CD4-positive, alpha-beta T cell treated with Interleukin-4 for 4 hours (primary cell): ENCODE measurements around the gene MYRF.
A peak's percentile ranks its signal among the peaks of the same experiment; 100 is the strongest.

Experiments used
- DNase-seq: peaks from one replicate; pipeline ENCODE4 v3.0.0-alpha.2; 2020

The MYRF gene

DNA sequence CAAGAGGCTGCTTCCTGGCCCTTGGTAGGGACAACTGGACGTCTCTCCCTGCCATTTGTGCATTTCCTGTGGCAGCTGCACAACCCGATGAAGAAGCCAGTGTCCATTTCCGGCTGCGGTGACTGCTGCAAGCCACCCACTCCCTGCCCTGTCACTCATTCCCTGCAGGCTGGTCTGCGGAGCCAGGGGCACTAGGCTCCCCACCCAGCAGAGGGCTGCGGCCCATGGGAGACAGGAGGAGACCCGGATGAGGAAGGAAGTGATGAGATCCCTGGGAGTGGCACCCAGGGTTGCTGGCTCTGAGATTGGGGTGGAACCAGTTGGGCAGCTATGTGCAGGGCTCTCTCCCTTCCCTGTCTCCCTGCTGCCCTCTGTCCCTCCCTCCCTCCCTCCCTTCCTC, 10.0 kb upstream of the MYRF start:
- DNase-seq, result no peak

DNA sequence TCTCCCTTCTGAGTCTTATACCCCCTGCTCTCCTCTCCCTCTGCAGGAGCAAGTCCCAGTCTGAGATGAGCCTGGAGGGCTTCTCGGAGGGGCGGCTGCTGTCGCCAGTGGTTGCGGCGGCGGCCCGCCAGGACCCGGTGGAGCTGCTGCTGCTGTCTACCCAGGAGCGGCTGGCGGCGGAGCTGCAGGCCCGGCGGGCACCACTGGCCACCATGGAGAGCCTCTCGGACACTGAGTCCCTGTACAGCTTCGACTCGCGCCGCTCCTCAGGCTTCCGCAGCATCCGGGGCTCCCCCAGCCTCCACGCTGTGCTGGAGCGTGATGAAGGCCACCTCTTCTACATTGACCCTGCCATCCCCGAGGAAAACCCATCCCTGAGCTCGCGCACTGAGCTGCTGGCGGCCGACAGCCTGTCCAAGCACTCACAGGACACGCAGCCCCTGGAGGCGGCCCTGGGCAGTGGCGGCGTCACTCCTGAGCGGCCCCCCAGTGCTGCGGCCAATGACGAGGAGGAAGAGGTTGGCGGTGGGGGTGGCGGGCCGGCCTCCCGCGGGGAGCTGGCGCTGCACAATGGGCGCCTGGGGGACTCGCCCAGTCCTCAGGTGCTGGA, 8.8 kb upstream of the MYRF start:
- no peak for DNase-seq

DNA sequence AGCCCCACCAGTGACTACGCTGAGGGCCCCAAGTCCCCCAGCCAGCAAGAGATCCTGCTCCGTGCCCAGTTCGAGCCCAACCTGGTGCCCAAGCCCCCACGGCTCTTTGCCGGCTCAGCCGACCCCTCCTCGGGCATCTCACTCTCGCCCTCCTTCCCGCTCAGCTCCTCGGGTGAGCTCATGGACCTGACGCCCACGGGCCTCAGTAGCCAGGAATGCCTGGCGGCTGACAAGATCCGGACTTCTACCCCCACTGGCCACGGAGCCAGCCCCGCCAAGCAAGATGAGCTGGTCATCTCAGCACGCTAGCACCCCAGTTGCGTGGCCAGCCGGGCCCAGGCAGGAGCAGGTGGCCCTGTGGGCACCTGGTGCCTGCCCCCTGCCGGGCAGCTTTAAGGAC, 8.3 kb upstream of the MYRF start:
- no peak for DNase-seq

DNA sequence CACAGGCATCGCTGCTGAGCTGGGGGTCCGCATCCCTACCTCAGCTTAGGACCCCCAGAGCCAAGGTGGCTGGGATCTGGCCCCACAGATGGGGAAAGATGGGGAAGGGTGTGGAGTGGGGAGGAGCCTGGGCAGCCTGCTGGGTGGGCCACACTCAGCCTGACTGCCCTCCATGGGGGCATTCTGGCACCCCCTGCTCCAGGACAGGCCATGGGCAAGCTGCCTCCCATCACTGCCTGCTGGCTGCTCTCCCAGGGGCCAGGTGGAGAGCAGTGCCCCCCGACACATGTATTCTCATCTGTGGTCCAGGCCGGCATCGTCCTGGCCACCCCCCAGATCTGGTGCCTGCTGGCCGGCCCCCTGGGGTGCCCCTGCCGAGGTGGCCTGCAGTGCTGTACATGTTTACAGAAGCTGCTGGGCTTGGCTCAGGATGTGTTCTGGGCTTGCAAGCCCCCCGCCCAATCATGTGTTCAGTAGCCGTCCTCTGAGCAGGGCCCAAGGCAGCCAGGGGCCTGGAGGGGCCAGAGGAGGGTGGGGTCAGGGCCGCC, 7.8 kb upstream of the MYRF start:
- no peak for DNase-seq

DNA sequence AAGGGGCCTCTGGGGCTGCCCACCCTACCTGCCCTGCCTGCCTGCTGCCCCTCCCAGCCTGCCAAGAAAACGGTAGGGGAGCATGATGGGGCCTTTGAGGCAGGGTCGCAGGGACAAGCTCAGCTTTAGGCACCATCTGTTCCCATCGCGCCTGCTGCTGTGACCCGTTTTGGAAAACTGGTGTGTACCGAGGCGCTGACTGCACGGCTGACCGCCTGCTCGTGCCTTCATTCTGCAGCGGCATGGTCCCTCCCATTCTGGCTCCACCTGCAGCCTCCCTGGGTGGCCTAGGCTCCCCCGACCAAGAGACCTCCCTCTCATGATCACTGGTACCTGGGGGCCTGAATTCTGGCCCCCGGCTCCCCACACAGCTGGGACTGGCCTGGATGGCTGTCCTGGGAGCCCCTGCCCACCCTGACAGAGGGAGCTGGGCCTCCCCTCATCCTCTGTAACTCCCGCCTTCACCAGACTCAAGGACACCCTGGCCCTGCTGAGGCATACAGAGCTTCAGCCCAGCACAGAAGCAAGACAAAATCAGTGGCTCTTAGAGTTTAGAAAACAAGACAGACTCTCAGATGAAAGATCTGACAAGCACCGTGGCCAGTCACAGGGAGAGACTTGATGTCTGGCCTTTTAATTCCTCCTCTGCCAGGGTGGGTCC, 6.5 kb upstream of the MYRF start:
- DNase-seq, result no peak

DNA sequence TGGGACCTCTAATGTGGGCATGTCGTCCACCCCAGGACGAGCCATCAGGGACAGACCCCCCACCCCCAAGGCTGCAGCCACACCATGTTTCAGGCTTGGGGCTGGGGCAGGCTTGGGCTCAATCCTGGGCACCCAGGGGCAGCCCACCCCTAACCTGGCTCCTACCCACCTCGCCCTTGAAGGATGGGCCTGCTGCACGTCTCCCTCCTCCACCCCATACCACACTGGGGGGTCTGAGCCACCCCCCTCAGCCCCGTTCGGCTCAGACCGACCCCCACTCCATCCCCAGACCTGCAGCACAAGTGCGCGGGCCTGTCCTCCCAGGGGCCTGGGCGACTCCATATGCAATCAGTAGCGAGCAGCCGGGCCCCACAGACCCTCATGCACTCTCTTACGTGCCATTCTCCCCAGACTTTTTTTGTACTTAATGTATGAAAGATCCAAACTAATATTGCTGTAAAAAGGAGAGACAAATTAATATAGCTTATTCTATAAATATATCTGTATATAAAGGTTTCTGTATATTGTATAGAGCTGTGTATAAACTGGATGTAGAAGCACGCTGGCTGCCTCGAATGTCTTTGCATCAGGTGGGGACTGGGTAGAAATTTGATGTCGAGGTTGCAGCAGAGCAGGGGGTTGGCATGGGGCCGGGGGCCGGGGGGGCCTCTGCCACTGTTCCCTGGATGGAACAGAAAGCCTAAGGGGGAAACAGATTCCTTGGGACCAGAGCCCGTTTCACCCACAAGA, 5.8 kb upstream of the MYRF start:
- no peak for DNase-seq

GRCh38 chr11:61747192-61747966, 5.1 kb upstream of the MYRF start:
- peak; percentile 8 for DNase-seq

- no peak for DNase-seq
Measured at GRCh38 chr11:61747967-61748285, 4.5 kb upstream of the MYRF start.

DNA sequence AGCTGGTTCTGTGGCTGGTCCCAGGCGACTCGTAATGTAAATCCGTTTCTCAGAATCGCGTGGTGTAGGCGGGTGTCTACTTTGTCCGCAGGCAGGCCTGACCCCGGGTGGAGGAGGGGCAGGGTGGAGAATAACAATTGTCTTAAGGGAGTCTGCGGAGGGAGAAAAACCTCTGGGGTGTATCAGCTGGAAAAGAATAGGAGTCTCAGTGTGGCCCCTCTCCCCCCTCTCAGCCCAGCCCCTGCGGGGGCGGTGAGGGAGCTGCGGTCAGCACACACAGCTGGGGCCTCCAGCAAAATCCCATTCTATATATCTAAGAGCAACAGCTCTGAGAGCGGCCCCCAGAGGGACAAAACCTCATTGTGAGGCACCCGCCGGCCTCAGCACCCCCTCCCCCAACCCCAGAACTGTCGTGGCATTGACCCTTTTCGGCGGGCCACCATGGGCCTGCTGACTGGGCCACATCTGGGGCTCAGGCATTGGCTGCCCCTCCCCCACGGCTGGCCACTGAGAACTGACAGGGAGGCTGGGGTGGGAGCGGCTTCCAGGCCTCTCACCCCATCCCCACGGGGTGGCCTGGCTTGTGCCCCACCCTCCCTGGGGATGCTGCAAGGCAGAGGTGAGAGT, 2.7 kb upstream of the MYRF start:
- no peak for DNase-seq

DNA sequence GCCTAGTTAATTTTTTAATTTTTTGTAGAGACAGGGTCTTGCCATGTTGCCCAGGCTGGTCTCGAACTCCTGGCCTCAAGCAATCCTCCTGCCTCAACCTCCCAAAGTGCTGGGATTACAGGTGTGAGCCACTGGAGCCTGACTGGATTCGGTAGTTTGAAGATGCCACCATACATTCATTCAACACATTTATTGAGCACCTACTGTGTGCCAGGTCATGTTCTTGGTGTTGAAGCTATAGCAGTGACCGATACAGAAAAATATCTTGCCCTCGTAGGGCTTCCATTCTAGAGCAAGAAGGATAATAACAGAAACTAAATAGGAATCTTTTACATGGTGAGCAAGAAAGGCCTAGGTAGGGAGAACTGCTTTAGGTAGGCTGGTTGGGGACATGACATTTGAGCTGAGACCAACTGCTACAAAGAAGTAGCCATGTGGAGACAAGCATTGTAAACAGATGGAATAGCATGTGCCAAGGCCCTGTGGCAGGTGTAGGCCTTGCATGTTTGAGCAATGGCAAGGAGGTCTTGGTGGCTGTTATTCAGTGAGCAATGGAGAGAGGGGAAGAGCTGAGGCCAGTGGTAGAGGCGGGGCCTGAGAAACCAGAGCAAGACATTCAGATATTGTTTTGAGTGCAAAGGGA, 1.7 kb upstream of the MYRF start:
- DNase-seq, result no peak

DNA sequence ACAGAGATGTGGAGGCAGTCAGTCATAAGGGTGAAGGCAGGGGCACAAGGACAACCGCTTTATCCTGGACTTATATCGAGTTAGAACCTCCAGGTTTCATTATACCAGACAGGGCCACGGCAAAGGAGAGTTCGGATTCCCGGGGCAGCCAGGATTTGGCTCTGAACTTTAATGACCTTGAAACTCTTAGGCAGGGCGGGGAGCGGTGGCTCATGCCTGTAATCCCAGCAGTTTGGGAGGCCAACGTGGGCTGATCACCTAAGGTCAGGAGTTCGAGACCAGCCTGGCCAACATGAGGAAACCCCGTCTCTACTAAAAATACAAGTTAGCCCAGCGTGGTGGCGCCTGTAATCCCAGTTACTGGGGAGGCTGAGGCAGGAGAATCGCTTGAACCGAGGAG, 1.1 kb upstream of the MYRF start:
- no peak for DNase-seq

GRCh38 chr11:61752925-61753521, 587 bp downstream of the MYRF start:
- DNase-seq, result no peak

- no peak for DNase-seq
Measured at GRCh38 chr11:61753672-61754071, 1.2 kb downstream of the MYRF start.

- no peak for DNase-seq
Measured at GRCh38 chr11:61754534-61755482, 2.4 kb downstream of the MYRF start.

DNA sequence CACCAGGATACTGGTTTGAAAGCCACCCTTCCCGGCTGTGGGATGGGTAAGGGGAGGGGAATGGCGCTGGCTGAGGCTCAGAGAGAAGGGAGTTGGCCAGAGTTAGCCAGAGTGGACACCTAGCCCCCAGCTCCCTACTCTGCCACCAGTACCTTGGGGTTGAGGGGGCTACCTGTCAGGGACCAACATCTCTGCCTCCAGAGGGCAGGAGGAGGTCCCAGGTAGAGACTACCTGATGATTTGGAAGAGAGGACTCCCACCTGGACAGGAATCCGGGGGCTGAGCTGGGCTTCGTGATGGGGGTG, 3.7 kb downstream of the MYRF start:
- no peak for DNase-seq

DNA sequence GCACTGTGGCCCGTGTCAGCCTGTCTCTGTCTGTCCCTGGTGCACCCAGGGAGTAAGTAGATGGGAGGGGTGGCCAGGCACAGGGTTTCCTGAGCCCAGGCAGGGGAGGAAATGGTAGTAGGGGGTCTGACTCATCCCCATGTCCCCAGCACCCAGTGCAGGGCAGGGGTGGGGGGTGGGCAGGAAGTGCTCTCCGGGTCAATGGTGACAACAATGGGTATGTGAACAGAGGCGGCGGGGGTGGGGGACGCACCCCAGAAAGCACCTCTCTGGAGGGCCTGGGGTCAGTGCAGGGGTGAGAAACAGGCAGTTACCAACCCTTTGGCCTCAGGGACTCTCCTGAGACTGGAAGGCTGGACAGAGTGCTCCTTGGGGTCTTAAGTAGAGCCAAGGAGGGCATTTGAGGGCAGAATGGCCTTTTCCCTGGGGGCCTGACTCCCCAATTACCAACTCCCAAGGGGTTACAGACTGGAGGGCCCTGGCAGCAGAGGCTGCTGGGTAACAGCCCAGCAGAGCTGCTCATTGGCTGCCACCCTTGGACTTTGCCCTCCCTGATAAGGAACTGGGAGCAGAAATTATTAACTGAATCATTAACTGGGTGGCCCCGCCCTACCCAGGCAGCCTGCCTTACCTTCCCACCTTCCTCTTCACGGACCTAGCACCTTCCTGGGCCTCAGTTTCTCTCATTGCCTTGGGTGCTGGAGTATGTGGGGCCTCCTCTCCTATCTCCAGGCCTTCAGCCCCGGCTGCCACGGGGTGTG, 4.2 kb downstream of the MYRF start:
- peak; percentile 33 for DNase-seq

- DNase-seq, result no peak
Measured at GRCh38 chr11:61757213-61757862, 4.9 kb downstream of the MYRF start.

DNA sequence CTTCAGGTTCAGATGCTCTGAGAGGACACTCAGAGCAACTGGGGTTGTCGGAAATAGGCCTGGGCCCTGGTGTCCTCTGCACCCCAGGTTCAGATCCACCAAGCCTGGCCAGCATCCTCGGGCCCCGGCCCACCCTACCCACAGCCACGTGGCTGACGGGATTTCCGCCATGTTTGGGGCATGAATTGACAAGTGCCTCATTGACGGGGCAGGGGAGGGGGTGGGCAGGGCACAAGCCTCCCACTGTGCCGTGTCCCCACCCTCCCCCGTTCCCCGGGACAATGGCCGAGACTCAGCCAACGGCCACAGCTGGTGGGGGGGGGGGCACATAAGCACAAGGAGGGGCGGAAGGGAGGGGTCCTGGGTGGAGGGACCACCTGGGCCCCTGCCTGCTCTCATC, 8.5 kb downstream of the MYRF start:
- DNase-seq, result no peak

DNA sequence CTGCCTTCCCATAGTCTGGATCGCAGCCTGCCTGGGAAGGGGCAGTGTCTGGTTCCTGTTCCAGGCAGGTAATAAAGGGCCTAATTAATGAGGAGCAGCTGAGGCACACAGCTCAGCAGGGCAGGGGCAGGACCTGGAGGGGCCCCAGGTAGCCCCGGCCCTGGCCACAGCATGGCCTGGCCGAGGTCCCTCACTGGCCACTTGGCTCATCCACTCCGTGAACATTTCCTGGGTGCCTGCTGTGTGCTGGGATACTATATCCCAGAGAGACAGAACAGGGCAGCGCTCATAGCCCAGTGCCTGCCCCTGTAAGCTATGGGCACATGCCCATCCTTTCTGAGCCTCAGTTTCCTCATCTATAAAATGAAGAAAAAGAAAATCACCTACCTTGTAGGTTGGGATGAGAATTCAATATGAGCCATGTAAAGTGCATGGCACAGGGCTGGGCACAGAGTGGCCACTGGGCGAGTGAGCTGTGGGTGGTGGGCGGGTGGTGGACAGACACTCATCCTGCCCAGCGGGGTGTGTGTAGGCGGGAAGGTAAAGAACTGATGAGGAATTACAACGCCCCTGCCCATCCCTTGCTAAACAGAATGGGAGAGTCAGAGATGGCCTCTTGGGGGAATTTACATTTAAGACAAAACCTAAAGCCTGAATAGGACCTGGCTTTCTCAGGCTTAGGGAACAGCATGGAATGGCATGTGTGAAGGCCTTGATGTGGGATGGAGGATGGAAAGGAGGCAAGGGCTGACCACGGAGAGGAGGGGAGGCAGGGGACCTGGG, 9.2 kb downstream of the MYRF start:
- DNase-seq, result no peak
